Measurements from ENCODE around the gene TREM1.

The TREM1 gene

GRCh38 chr6:41226752-41227151 is 59.7 kb downstream of the TREM1 start:
- in situ Hi-C loops (cut with MboI; ENCODE audit: low sequenced_read_pairs), result loop anchor here (10.0 kb wide), 1 partner anchor 88 kb away; no protein-coding TSS in a partner anchor

GRCh38 chr6:41224800-41225199 is 61.7 kb downstream of the TREM1 start:
- in situ Hi-C loops (cut with MboI; ENCODE audit: low sequenced_read_pairs), result loop anchor here (10.0 kb wide), 1 partner anchor 90 kb away; no protein-coding TSS in a partner anchor
